ENCODE measurements around the gene ABCA2. TPM values are rescaled to one million over a fixed set of nuclear protein-coding genes. Genes with fewer than 3 reads are reported as not detected.

Gene ABCA2
- total RNA-seq, 1 donor from 2014 or later, result 16.2 TPM

DNA sequence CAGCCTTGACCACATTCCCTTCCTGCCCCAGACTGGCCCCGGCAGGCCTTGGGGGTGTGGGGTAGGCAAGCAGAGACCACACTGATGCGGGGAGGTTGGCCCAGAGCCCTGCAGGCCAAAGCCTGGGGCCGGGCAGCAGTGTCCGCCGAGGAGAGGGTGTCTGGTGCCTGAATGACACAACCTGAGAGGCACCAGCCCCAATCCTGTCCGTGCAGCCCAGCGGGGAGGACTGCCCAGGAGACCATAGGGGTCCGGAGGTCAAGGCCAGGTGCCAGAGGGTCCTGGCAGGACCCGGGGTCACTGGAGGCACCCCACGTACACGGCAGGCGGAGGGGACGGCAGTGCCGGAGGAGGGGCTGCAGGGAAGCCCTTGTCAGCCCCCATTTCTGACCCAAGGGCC, 56.3 kb downstream of the ABCA2 start:
- H3K27ac Mint-ChIP-seq (ENCODE audit: unreplicated experiment), result no peak overlapping the region
- H3K79me2 ChIP-seq (ENCODE audit: insufficient read depth, low read length), result no peaks in the 10 kb centered on the region
- H3K9me3 Mint-ChIP-seq (ENCODE audit: unreplicated experiment), result no peaks in the 10 kb centered on the region
- no peak overlapping the region for H3K4me2 ChIP-seq (ENCODE audit: low read length)
- H3K4me3 Mint-ChIP-seq (ENCODE audit: unreplicated experiment), result no peak overlapping the region
- peaks cover 6% of the 10 kb centered on the region for H3K27me3 Mint-ChIP-seq (ENCODE audit: low read depth, unreplicated experiment)
- no peaks in the 10 kb centered on the region for H3K36me3 ChIP-seq (ENCODE audit: insufficient read depth, low read length)
- H3K27ac ChIP-seq (ENCODE audit: low read depth, low read length), result no peak overlapping the region
- no peaks in the 10 kb centered on the region for H3K36me3 Mint-ChIP-seq (ENCODE audit: low read depth, unreplicated experiment)
- H3K9ac ChIP-seq (ENCODE audit: low read length), result no peak overlapping the region
- H3K4me1 ChIP-seq (ENCODE audit: insufficient read depth, low read length), result no peaks in the 10 kb centered on the region
- H3K27me3 ChIP-seq (ENCODE audit: insufficient read depth, low read length), result no peaks in the 10 kb centered on the region
- H3K4me3 ChIP-seq (ENCODE audit: insufficient read depth, low read depth, low read length), result no peak overlapping the region
- TF ChIP-seq, protein P1, sequence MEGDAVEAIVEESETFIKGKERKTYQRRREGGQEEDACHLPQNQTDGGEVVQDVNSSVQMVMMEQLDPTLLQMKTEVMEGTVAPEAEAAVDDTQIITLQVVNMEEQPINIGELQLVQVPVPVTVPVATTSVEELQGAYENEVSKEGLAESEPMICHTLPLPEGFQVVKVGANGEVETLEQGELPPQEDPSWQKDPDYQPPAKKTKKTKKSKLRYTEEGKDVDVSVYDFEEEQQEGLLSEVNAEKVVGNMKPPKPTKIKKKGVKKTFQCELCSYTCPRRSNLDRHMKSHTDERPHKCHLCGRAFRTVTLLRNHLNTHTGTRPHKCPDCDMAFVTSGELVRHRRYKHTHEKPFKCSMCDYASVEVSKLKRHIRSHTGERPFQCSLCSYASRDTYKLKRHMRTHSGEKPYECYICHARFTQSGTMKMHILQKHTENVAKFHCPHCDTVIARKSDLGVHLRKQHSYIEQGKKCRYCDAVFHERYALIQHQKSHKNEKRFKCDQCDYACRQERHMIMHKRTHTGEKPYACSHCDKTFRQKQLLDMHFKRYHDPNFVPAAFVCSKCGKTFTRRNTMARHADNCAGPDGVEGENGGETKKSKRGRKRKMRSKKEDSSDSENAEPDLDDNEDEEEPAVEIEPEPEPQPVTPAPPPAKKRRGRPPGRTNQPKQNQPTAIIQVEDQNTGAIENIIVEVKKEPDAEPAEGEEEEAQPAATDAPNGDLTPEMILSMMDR (IDR thresholded peaks at IDR 0.05; ENCODE audit: insufficient read depth, low read depth, low read length), result no peak
- no peak for TF ChIP-seq EZH2 (IDR thresholded peaks at IDR 0.05; ENCODE audit: insufficient read depth, low read length)
- FAIRE-seq, result no peak
- DNase-seq (ENCODE audit: low read depth), result no peak
- no peaks in the 10 kb centered on the region for H3K9me3 ChIP-seq (ENCODE audit: insufficient read depth, low read depth, low read length)
- H2AFZ ChIP-seq (ENCODE audit: low read depth, low read length), result no peak overlapping the region
- no peaks in the 10 kb centered on the region for H4K20me1 ChIP-seq (ENCODE audit: insufficient read depth, low read length)
- H3K4me1 Mint-ChIP-seq (ENCODE audit: low read depth, unreplicated experiment), result no peaks in the 10 kb centered on the region

DNA sequence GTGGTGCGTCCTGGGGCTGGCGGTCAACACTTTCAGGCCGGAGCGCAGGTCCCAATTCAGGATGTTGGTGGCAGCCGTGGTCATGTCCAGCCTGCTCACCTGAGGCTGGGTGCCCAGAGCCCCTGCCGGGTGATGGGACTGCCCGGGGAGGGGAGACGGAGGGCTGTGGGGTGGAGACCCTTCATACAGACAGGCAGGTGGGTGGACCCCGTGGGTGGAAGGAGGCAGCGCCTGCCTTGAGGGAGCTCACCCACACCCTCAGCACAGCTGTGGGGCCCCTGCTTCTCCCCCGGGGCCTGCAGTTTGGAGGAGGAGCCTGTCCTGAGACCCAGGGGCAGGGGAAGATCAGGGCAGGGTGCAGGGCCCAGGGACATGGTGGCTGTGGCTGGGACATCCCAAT, 57.7 kb downstream of the ABCA2 start:
- Histone ChIP-seq H4K20me1 (ENCODE audit: insufficient read depth, low read length) (no peaks in the 10 kb centered on the region), H3K27me3 (ENCODE audit: insufficient read depth, low read length) (no peaks in the 10 kb centered on the region), H3K4me3 (ENCODE audit: insufficient read depth, low read depth, low read length) (no peak overlapping the region), H3K4me1 (ENCODE audit: insufficient read depth, low read length) (peaks cover 4% of the 10 kb centered on the region), H3K36me3 (ENCODE audit: insufficient read depth, low read length) (no peaks in the 10 kb centered on the region), H3K9ac (ENCODE audit: low read length) (no peak overlapping the region), H3K9me3 (ENCODE audit: insufficient read depth, low read depth, low read length) (no peaks in the 10 kb centered on the region), H3K79me2 (ENCODE audit: insufficient read depth, low read length) (no peaks in the 10 kb centered on the region), H3K27ac (ENCODE audit: low read depth, low read length) (no peak overlapping the region), H2AFZ (ENCODE audit: low read depth, low read length) (no peak overlapping the region), H3K4me2 (ENCODE audit: low read length) (no peak overlapping the region)
- no peak for FAIRE-seq
- H3K36me3 Mint-ChIP-seq (ENCODE audit: low read depth, unreplicated experiment), result no peaks in the 10 kb centered on the region
- H3K27ac Mint-ChIP-seq (ENCODE audit: unreplicated experiment), result no peak overlapping the region
- no peaks in the 10 kb centered on the region for H3K4me1 Mint-ChIP-seq (ENCODE audit: low read depth, unreplicated experiment)
- H3K4me3 Mint-ChIP-seq (ENCODE audit: unreplicated experiment), result no peak overlapping the region
- no peak for DNase-seq (ENCODE audit: low read depth)
- H3K9me3 Mint-ChIP-seq (ENCODE audit: unreplicated experiment), result no peaks in the 10 kb centered on the region
- TF ChIP-seq, protein P1 (IDR thresholded peaks at IDR 0.05; ENCODE audit: insufficient read depth, low read depth, low read length), result no peak
- H3K27me3 Mint-ChIP-seq (ENCODE audit: low read depth, unreplicated experiment), result peaks cover 8% of the 10 kb centered on the region

- Histone ChIP-seq H3K36me3 (ENCODE audit: insufficient read depth, low read length) (no peaks in the 10 kb centered on the region), H3K27ac (ENCODE audit: low read depth, low read length) (no peak overlapping the region), H3K9ac (ENCODE audit: low read length) (no peak overlapping the region), H3K4me3 (ENCODE audit: insufficient read depth, low read depth, low read length) (no peak overlapping the region), H3K9me3 (ENCODE audit: insufficient read depth, low read depth, low read length) (no peaks in the 10 kb centered on the region), H3K79me2 (ENCODE audit: insufficient read depth, low read length) (no peaks in the 10 kb centered on the region), H3K4me1 (ENCODE audit: insufficient read depth, low read length) (peaks cover 4% of the 10 kb centered on the region), H2AFZ (ENCODE audit: low read depth, low read length) (no peak overlapping the region), H3K27me3 (ENCODE audit: insufficient read depth, low read length) (no peaks in the 10 kb centered on the region), H4K20me1 (ENCODE audit: insufficient read depth, low read length) (no peaks in the 10 kb centered on the region), H3K4me2 (ENCODE audit: low read length) (no peak overlapping the region)
- TF ChIP-seq EZH2 (IDR thresholded peaks at IDR 0.05; ENCODE audit: insufficient read depth, low read length), result no peak
- H3K36me3 Mint-ChIP-seq (ENCODE audit: low read depth, unreplicated experiment), result no peaks in the 10 kb centered on the region
- no peaks in the 10 kb centered on the region for H3K9me3 Mint-ChIP-seq (ENCODE audit: unreplicated experiment)
- no peak overlapping the region for H3K27ac Mint-ChIP-seq (ENCODE audit: unreplicated experiment)
- DNase-seq (ENCODE audit: low read depth) (no peak), FAIRE-seq (no peak)
- H3K27me3 Mint-ChIP-seq (ENCODE audit: low read depth, unreplicated experiment), result peaks cover 7% of the 10 kb centered on the region
- H3K4me1 Mint-ChIP-seq (ENCODE audit: low read depth, unreplicated experiment), result no peaks in the 10 kb centered on the region
- H3K4me3 Mint-ChIP-seq (ENCODE audit: unreplicated experiment), result no peak overlapping the region
Measured at GRCh38 chr9:136969774-136970173, 58.3 kb downstream of the ABCA2 start.
